Smooth muscle cell (in vitro differentiated cells): Measurements from ENCODE around the gene RRH. TPM values are rescaled to one million over a fixed set of nuclear protein-coding genes. Genes with fewer than 3 reads are reported as not detected.
"Not testable (repeated sequence)": the region's sequence is repeated elsewhere in the genome, so short reads cannot be mapped to it uniquely, and the experiment has no call there.

Experiments
- DNase-seq: peaks from one replicate; lab custom pipeline; 2025; ENCODE audit not compliant: unreplicated experiment; lab: John Stamatoyannopoulos, UW
- H2AFZ ChIP-seq: fragments of 200-600 bp; sonication (generic); 2 replicates; pipeline ENCODE4 v1.6.0; 2016; ENCODE audit warnings: antibody characterized with exemption, low read depth, mild to moderate bottlenecking
- H3F3A ChIP-seq: fragments of 200-600 bp; sonication (generic); 2 replicates; pipeline ENCODE4 v1.6.0; 2017; ENCODE audit warnings: antibody characterized with exemption, low read depth
- H3K27ac ChIP-seq: fragments of 200-600 bp; sonication (generic); 2 replicates; pipeline ENCODE4 v1.5.1; 2016; ENCODE audit warnings: low read depth, mild to moderate bottlenecking
- H3K27me3 ChIP-seq: fragments of 200-600 bp; sonication (generic); 2 replicates; pipeline ENCODE4 v1.6.1; 2016; ENCODE audit warnings: low read depth, mild to moderate bottlenecking
- H3K36me3 ChIP-seq: fragments of 200-600 bp; sonication (generic); 2 replicates; pipeline ENCODE4 v1.5.1; 2016; ENCODE audit warnings: low read depth
- H3K4me1 ChIP-seq: fragments of 200-600 bp; sonication (generic); 2 replicates; pipeline ENCODE4 v1.5.1; 2016; ENCODE audit warnings: low read depth
- H3K4me2 ChIP-seq: fragments of 200-600 bp; sonication (generic); 2 replicates; pipeline ENCODE4 v1.6.0; 2016; ENCODE audit warnings: mild to moderate bottlenecking
- H3K4me3 ChIP-seq: fragments of 200-600 bp; sonication (generic); 2 replicates; pipeline ENCODE4 v1.5.1; 2016; ENCODE audit warnings: mild to moderate bottlenecking
- H3K79me2 ChIP-seq: fragments of 200-600 bp; sonication (generic); 2 replicates; pipeline ENCODE4 v1.6.0; 2016; ENCODE audit warnings: low read depth, mild to moderate bottlenecking
- H3K9ac ChIP-seq: fragments of 200-600 bp; sonication (generic); 2 replicates; pipeline ENCODE4 v1.6.0; 2016; ENCODE audit warnings: low read depth
- H3K9me3 ChIP-seq: fragments of 200-600 bp; sonication (generic); replicated peaks from 2 replicates; pipeline ENCODE4 v1.5.1; 2016; ENCODE audit warnings: low read depth
- H4K20me1 ChIP-seq: fragments of 200-600 bp; sonication (generic); 2 replicates; pipeline ENCODE4 v1.6.0; 2016; ENCODE audit warnings: low read depth
- WGBS: methylation state at CpG from one replicate; pipeline ENCODE4 v1.1.7; 2016; ENCODE audit warnings: low lambda C conversion rate; 5-methylcytosine and 5-hydroxymethylcytosine counted together
- polyA plus RNA-seq: library from polyadenylated mRNA; unstranded; fragments of >200 nt; fragmentation: Nextera tagmentation; extraction: Ambion mirVana; gene quantifications from 2 replicates; pipeline ENCODE4 v1.2.1, GENCODE V29; 2016
- total RNA-seq: library from RNA; depleted of rRNA; stranded (reverse); fragments of >200 nt; gene quantifications from 2 replicates; pipeline ENCODE4 v1.2.3, GENCODE V29; 2014
- TF ChIP-seq, protein P1 (sequence below): fragments of 200-600 bp; sonication (generic); IDR thresholded peaks from 2 replicates; pipeline ENCODE4 v1.5.1; 2017; ENCODE audit warnings: borderline replicate concordance, mild to moderate bottlenecking, antibody characterized with exemption; ENCODE audit not compliant: insufficient read depth, poor library complexity, severe bottlenecking

Gene RRH
- total and polyA plus RNA-seq, 2 experiments from 2014 or later = not detected

DNA sequence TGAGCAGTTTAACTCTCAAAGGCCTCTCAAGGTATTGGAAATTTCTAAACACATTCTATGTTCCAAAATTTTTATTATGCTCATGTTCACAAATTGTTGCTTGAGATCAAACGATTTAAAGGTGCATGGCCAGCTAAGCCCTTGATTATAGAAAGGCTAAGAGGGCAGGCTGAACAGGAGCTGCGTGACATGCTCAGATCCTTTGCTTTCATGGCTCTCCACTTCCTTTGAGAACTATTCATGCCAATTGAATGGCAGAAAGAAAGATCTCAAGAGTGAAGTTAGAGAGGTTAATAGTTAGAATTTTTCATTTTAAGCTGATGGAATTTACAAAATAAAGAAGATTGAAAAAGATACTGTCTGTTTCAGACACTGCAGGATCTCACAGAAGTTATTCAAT, 20.7 kb downstream of the RRH start:
- Histone ChIP-seq H3K9me3 (no peaks in the 10 kb centered on the region), H3K4me1 (peaks cover 16% of the 10 kb centered on the region), H3F3A (no peaks in the 10 kb centered on the region), H3K4me2 (no peak overlapping the region), H3K27ac (no peak overlapping the region), H2AFZ (no peak overlapping the region), H3K36me3 (no peaks in the 10 kb centered on the region), H3K27me3 (no peaks in the 10 kb centered on the region), H3K79me2 (no peaks in the 10 kb centered on the region), H3K4me3 (no peak overlapping the region), H4K20me1 (no peaks in the 10 kb centered on the region), H3K9ac (no peak overlapping the region)
- 82% methylated on average over 2 of the region's 2 CpGs for WGBS
- TF ChIP-seq, protein P1, sequence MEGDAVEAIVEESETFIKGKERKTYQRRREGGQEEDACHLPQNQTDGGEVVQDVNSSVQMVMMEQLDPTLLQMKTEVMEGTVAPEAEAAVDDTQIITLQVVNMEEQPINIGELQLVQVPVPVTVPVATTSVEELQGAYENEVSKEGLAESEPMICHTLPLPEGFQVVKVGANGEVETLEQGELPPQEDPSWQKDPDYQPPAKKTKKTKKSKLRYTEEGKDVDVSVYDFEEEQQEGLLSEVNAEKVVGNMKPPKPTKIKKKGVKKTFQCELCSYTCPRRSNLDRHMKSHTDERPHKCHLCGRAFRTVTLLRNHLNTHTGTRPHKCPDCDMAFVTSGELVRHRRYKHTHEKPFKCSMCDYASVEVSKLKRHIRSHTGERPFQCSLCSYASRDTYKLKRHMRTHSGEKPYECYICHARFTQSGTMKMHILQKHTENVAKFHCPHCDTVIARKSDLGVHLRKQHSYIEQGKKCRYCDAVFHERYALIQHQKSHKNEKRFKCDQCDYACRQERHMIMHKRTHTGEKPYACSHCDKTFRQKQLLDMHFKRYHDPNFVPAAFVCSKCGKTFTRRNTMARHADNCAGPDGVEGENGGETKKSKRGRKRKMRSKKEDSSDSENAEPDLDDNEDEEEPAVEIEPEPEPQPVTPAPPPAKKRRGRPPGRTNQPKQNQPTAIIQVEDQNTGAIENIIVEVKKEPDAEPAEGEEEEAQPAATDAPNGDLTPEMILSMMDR = no peak
- DNase-seq = no peak

DNA sequence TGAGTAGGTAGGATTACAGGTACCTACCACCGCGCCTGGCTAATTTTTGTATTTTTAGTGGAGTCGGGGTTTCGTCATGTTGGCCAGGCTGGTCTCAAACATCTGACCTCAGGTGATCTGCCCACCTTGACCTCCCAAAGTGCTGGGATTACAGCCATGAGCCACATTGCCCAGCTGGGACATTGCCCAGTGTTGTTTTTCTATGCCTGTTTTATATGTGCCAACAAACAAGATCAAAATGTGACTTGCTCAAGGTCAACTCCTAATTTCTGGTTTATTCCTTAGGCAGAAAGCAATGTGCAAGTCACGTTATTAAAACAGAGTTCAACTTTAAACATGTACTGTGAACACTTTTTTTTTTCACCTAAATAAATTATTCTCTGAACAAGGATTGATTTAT, 22.8 kb downstream of the RRH start:
- WGBS = 97% methylated on average over 5 of the region's 5 CpGs

DNA sequence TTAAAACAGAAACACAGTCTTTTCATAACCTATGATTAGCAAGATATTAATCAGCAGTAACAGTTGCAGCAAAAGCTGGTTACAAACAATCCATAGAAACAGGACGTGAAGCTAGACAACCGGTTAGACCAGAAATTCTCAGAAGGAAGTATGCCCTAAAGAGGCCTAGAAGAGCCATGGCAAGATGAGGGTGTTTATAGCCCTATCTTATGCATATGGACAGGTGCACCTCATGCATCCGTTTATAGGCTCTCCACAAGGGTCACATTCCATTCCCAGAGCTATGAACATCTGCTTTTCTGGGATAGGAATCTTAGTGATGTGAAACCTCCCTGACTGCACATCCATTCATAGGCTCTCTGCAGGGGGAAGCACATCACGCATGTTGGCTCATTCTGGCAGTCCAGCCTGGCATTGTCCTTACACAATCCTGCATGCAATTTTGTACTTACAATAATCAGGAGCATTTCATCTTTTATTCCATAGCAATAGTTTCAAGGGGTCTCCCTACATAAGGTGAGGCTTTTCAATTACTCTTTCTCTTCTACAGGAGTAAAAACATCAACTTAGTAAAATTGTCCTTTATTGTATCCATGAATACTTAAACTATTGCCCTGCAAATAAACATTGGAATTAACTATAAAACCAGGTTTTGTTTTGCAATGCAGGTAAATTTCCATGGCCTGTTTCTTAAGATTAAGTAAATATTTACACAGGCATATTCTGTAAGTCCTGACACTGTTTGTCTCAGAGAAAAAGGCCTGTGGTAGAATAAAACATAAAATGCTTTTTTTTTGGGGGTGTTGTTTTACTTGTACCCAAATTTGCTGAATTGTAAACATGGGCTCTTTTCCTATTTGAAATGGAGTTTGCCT, 31.9 kb downstream of the RRH start:
- WGBS = 85% methylated on average over 4 of the region's 4 CpGs
- H3K4me2 ChIP-seq, DNase-seq: not testable (repeated sequence)

More for the DNA sequence above, 22.8 kb downstream of the RRH start:
- H2AFZ ChIP-seq = no peak overlapping the region
- no peak overlapping the region for H3K4me3 ChIP-seq
- no peak overlapping the region for H3K9ac ChIP-seq
- H3K4me1 ChIP-seq = peaks cover 16% of the 10 kb centered on the region
- H4K20me1 ChIP-seq = no peaks in the 10 kb centered on the region
- H3K27ac ChIP-seq = no peak overlapping the region
- H3K9me3 ChIP-seq = no peaks in the 10 kb centered on the region
- H3F3A ChIP-seq = no peaks in the 10 kb centered on the region
- H3K79me2 ChIP-seq = no peaks in the 10 kb centered on the region
- H3K36me3 ChIP-seq = no peaks in the 10 kb centered on the region
- no peak overlapping the region for H3K4me2 ChIP-seq
- TF ChIP-seq, protein P1 = no peak
- no peak for DNase-seq
- no peaks in the 10 kb centered on the region for H3K27me3 ChIP-seq

DNA sequence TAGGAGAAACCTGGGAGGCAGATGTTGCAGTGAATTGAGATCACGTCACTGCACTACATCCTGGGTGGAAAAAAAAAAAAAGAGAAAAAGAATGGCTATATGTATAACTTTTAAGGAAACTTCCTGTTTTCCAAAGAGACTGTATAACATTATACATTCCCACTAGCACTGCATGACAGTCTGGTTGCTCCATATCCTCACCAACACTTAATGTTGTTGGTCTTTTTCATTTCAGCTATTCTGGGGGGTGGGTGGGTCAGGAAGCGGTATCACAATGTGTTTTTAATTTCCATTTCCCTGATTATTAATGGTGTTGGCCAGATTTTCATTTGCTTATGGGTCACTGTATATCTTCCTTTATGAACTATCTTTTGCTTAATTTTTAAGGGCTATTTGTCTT, 33.5 kb downstream of the RRH start:
- Histone ChIP-seq H3K4me3 (no peak overlapping the region), H2AFZ (no peak overlapping the region), H3K79me2 (no peaks in the 10 kb centered on the region), H3K4me2 (no peak overlapping the region), H3K4me1 (no peaks in the 10 kb centered on the region), H4K20me1 (no peaks in the 10 kb centered on the region), H3K27ac (no peak overlapping the region), H3K9me3 (no peaks in the 10 kb centered on the region), H3F3A (no peaks in the 10 kb centered on the region), H3K9ac (no peak overlapping the region), H3K36me3 (no peaks in the 10 kb centered on the region), H3K27me3 (no peaks in the 10 kb centered on the region)
- TF ChIP-seq, protein P1 = no peak
- WGBS = 94% methylated on average over 2 of the region's 2 CpGs
- DNase-seq = no peak

More for the DNA sequence above, 31.9 kb downstream of the RRH start:
- not testable (repeated sequence) for H3K27ac ChIP-seq, H3K9me3 ChIP-seq, H3K79me2 ChIP-seq, H3K4me3 ChIP-seq, H4K20me1 ChIP-seq, H3F3A ChIP-seq, H2AFZ ChIP-seq, H3K27me3 ChIP-seq, H3K9ac ChIP-seq, H3K36me3 ChIP-seq, H3K4me1 ChIP-seq
